ENCODE data around the gene PROK1.
A peak's percentile ranks its signal among the peaks of the same experiment; 100 is the strongest.

Gene PROK1

DNA sequence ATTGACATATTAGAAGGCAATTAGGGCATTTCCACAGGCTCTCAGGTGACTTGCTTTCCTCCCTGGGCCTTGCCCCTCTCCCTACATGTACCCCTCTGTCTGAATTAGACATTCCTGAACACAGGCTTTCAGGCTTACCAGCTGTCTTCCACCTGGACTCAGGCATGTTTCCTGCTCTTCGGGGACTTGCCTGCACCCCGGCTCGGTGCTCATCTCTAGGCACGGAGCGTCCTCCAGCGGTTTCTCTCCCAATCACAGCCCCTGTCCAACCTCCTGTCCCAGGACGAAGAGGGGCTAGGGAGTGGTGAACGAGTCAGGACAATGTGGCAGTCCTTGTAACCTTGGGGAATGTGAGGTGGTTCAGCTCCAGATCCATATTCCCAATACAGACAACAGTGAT, 4.2 kb downstream of the PROK1 start:
- TF ChIP-seq POLR2A (IDR thresholded peaks at IDR 0.05; ENCODE audit: low read depth, low read length) = no peak
- no peak for TF ChIP-seq TAF1 (IDR thresholded peaks at IDR 0.05; ENCODE audit: borderline replicate concordance, low read depth, low read length)
- TF ChIP-seq POLR2AphosphoS5 (IDR thresholded peaks at IDR 0.05; ENCODE audit: low read depth, low read length) = no peak
- no peak for DNase-seq (ENCODE audit: insufficient read length)
- FAIRE-seq = no peak

DNA sequence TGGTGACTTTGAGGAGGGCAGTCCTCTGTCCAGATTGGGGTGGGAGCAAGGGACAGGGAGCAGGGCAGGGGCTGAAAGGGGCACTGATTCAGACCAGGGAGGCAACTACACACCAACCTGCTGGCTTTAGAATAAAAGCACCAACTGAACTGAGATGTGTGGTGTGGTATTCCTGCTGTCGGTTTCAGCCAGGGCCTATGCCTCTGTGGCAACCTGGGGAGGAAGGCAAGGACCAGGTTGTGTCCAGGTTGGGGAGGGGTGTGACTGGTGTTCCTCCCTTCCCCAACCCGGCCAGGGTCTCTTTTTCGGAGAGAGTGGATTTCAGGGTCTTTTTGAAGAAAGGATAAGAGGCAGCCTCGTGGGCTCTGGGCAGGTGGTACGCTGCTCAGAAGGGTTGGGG, 6.3 kb downstream of the PROK1 start:
- FAIRE-seq (no peak), DNase-seq (ENCODE audit: insufficient read length) (no peak)
- no peak for TF ChIP-seq TAF1 (IDR thresholded peaks at IDR 0.05; ENCODE audit: borderline replicate concordance, low read depth, low read length)
- TF ChIP-seq POLR2A (IDR thresholded peaks at IDR 0.05; ENCODE audit: low read depth, low read length) = no peak
- no peak for TF ChIP-seq POLR2AphosphoS5 (IDR thresholded peaks at IDR 0.05; ENCODE audit: low read depth, low read length)

DNA sequence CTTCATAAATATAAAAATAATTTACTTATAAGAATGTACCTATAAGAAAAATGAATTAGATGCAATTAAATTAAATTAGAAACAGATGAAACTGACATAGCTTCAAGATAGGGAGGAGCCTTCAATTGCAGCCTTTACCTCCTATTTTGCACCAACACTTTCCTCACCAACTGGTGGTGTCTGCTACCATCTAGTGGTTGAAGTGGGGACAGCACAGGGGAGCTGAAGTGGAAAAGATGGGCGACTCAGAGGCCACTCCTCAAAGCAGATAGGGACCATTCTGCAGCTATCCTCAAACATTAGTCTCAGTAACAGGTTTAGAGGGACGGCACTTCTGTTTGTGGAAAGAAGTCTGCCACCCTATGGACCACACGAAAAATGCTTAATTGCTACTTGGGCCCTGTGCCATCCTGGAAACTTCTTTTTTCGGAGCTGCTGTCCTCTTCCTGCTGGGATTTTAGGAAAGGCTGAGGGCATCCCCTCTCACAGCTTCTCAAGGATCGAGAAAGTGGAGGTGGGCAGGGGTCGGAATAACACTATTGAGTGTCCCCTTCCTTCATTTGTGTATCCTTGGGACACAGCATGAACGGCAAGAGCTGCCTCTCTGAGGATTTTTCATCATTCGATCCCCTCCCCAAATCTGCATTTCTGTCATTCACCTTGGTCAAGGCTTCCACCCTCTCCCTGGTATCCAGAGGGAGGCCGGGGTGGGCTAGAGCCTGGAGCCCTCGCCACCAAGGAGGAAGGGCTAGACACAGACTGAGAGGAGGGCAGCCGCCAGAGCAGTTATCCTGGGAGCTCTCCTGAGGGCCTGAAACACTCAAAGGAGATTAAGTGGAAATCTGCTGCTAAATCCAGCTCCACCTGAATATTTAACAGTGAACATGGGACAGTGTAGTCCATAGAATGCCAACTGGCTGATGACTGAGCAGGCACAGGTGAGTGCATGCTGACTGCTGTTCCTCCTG, 9.6 kb downstream of the PROK1 start:
- DNase-seq (ENCODE audit: insufficient read length) (peak; percentile 61), FAIRE-seq (peak; percentile 86)
- TF ChIP-seq TAF1 (IDR thresholded peaks at IDR 0.05; ENCODE audit: borderline replicate concordance, low read depth, low read length) (no peak), POLR2AphosphoS5 (IDR thresholded peaks at IDR 0.05; ENCODE audit: low read depth, low read length) (no peak), POLR2A (IDR thresholded peaks at IDR 0.05; ENCODE audit: low read depth, low read length) (no peak)

- FAIRE-seq (no peak), DNase-seq (ENCODE audit: insufficient read length) (no peak)
- no peak for TF ChIP-seq POLR2A (IDR thresholded peaks at IDR 0.05; ENCODE audit: low read depth, low read length)
- TF ChIP-seq TAF1 (IDR thresholded peaks at IDR 0.05; ENCODE audit: borderline replicate concordance, low read depth, low read length) = no peak
- TF ChIP-seq POLR2AphosphoS5 (IDR thresholded peaks at IDR 0.05; ENCODE audit: low read depth, low read length) = no peak
Measured at GRCh38 chr1:110462093-110462492, 11.1 kb downstream of the PROK1 start.

DNA sequence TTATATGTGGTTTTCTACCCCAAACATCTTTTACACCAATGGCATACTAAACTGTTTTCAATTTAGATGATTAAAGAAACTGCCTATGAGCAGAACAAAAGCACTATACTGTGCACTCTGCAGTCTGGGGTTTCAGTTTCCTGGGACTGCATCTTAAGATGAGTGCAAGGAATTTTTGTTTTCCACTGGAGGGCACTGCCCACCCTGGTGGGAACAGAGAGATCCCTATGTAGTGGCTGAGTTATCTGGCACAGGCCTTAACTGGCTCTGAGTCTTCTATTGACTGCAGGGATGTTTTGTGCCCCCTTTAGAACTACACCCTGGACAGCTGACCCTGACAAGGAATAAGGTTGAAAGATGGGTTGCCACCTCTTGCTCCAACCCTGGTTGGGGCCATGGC, 12.0 kb downstream of the PROK1 start:
- FAIRE-seq (no peak), DNase-seq (ENCODE audit: insufficient read length) (no peak)
- no peak for TF ChIP-seq TAF1 (IDR thresholded peaks at IDR 0.05; ENCODE audit: borderline replicate concordance, low read depth, low read length)
- TF ChIP-seq POLR2AphosphoS5 (IDR thresholded peaks at IDR 0.05; ENCODE audit: low read depth, low read length) = no peak
- no peak for TF ChIP-seq POLR2A (IDR thresholded peaks at IDR 0.05; ENCODE audit: low read depth, low read length)

DNA sequence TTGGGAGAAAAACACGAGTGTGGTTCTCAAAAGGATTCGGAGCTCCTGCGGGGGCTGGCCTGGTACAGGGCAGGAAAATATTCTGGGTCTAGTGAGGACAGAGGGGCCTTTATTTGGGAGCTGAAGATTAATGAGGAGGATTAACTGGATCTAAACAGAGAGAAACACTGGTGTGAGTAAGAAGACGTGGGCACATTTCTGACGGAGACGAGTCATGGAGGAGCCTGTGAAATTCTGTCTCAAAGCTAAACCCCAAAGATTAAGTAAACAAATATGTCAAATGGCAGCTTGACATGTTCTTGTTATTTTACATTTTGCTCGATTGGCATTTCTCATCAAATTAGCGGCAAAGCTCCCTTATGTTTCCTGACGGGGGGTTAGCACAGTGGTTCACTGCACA, 12.8 kb downstream of the PROK1 start:
- DNase-seq (ENCODE audit: insufficient read length) = no peak
- TF ChIP-seq TAF1 (IDR thresholded peaks at IDR 0.05; ENCODE audit: borderline replicate concordance, low read depth, low read length) (no peak), POLR2AphosphoS5 (IDR thresholded peaks at IDR 0.05; ENCODE audit: low read depth, low read length) (no peak), POLR2A (IDR thresholded peaks at IDR 0.05; ENCODE audit: low read depth, low read length) (no peak)
- FAIRE-seq = no peak

DNA sequence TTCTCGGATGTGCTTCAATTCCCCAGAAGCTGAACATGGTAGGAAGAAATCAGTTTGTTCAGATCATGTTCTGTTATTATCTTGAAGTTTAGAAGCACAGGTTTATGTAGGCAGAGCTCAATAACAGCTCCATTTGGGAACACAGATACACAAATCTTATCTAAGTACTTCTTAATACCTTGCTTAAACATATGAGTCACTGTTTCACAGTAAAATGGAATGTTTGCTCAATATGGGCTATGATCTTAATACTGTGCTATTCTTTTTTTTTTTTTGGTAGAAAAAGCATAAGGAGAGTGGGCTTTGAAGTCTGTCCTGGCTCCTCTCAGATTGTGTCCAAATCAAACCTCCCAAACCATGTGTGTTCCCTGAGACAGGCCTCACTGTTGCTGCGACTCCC, 13.4 kb downstream of the PROK1 start:
- TF ChIP-seq POLR2A (IDR thresholded peaks at IDR 0.05; ENCODE audit: low read depth, low read length) (no peak), TAF1 (IDR thresholded peaks at IDR 0.05; ENCODE audit: borderline replicate concordance, low read depth, low read length) (no peak), POLR2AphosphoS5 (IDR thresholded peaks at IDR 0.05; ENCODE audit: low read depth, low read length) (no peak)
- DNase-seq (ENCODE audit: insufficient read length) = no peak
- no peak for FAIRE-seq

- FAIRE-seq (no peak), DNase-seq (ENCODE audit: insufficient read length) (no peak)
- TF ChIP-seq POLR2A (IDR thresholded peaks at IDR 0.05; ENCODE audit: low read depth, low read length) (no peak), TAF1 (IDR thresholded peaks at IDR 0.05; ENCODE audit: borderline replicate concordance, low read depth, low read length) (no peak), POLR2AphosphoS5 (IDR thresholded peaks at IDR 0.05; ENCODE audit: low read depth, low read length) (no peak)
Measured at GRCh38 chr1:110465038-110465813, 14.3 kb downstream of the PROK1 start.

GRCh38 chr1:110465814-110466380, 14.9 kb downstream of the PROK1 start:
- FAIRE-seq = no peak
- no peak for DNase-seq (ENCODE audit: insufficient read length)
- TF ChIP-seq POLR2AphosphoS5 (IDR thresholded peaks at IDR 0.05; ENCODE audit: low read depth, low read length) (no peak), POLR2A (IDR thresholded peaks at IDR 0.05; ENCODE audit: low read depth, low read length) (no peak), TAF1 (IDR thresholded peaks at IDR 0.05; ENCODE audit: borderline replicate concordance, low read depth, low read length) (no peak)

DNA sequence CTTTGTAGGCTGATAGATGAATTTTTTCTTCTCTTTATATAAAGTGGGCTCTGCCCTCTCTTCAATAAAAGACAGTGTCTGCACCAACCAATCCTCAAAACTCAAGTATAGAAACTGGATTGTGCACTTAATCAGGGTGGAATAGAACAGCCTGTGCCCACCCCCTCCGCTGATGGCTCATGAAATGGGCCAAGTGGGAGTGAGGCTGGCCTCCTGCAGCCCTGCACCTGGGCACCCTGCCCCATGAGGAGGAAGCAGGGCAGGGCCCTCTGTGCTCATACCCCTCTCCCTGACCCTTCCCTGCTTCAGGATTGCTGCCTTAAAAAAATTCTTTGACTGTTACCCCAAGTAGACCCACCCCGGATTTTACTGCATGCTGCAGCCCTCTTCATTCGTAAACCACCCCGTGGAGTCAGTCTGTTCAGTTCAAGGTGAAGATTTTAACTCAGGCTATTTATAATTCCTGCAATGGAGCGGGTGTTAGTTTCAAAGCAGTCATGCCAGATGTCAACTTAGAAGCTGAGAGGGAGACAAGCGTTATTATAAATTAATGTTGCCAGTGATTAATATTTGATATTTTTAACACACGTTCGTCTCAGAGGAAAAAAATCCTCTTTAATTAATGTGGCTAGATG, 15.8 kb downstream of the PROK1 start:
- TF ChIP-seq POLR2A (IDR thresholded peaks at IDR 0.05; ENCODE audit: low read depth, low read length) (no peak), POLR2AphosphoS5 (IDR thresholded peaks at IDR 0.05; ENCODE audit: low read depth, low read length) (no peak), TAF1 (IDR thresholded peaks at IDR 0.05; ENCODE audit: borderline replicate concordance, low read depth, low read length) (no peak)
- FAIRE-seq (no peak), DNase-seq (ENCODE audit: insufficient read length) (no peak)

- no peak for TF ChIP-seq POLR2A (IDR thresholded peaks at IDR 0.05; ENCODE audit: low read depth, low read length)
- no peak for TF ChIP-seq POLR2AphosphoS5 (IDR thresholded peaks at IDR 0.05; ENCODE audit: low read depth, low read length)
- TF ChIP-seq TAF1 (IDR thresholded peaks at IDR 0.05; ENCODE audit: borderline replicate concordance, low read depth, low read length) = no peak
- no peak for FAIRE-seq
- DNase-seq (ENCODE audit: insufficient read length) = no peak
Measured at GRCh38 chr1:110471131-110471530, 20.2 kb downstream of the PROK1 start.
